ENCODE data around the gene TBC1D24. TPM values are rescaled to one million over a fixed set of nuclear protein-coding genes. Genes with fewer than 3 reads are reported as not detected.

TBC1D24 gene
- total RNA-seq, 1 donor from 2014 or later, result 16.6 TPM

- Mint-ChIP-seq H3K4me1 (peaks cover 4% of the 10 kb centered on the region), H3K4me3 (no peak overlapping the region), H3K27me3 (no peaks in the 10 kb centered on the region), H3K36me3 (ENCODE audit: low read depth) (peaks cover 32% of the 10 kb centered on the region), H3K9me3 (no peaks in the 10 kb centered on the region), H3K27ac (no peak overlapping the region)
- no peak for DNase-seq
- intact Hi-C loops (cut with micrococcal nuclease), result no loop called here
Observed at GRCh38 chr16:2457267-2457666, 17.7 kb upstream of the TBC1D24 start.

GRCh38 chr16:2457946-2458345 is 17.0 kb upstream of the TBC1D24 start:
- H3K36me3 Mint-ChIP-seq (ENCODE audit: low read depth), result peaks cover 27% of the 10 kb centered on the region
- intact Hi-C loops (cut with micrococcal nuclease), result no loop called here
- H3K27ac Mint-ChIP-seq, result no peak overlapping the region
- no peak overlapping the region for H3K4me3 Mint-ChIP-seq
- no peaks in the 10 kb centered on the region for H3K9me3 Mint-ChIP-seq
- DNase-seq, result no peak
- H3K4me1 Mint-ChIP-seq, result peaks cover 4% of the 10 kb centered on the region
- H3K27me3 Mint-ChIP-seq, result no peaks in the 10 kb centered on the region

GRCh38 chr16:2458887-2459646 is 15.9 kb upstream of the TBC1D24 start:
- Mint-ChIP-seq H3K4me3 (peak overlapping the region; percentile 89), H3K4me1 (peaks cover 4% of the 10 kb centered on the region), H3K27ac (peak overlapping the region; percentile 91), H3K36me3 (ENCODE audit: low read depth) (peaks cover 22% of the 10 kb centered on the region), H3K27me3 (no peaks in the 10 kb centered on the region), H3K9me3 (no peaks in the 10 kb centered on the region)
- intact Hi-C loops (cut with micrococcal nuclease), result no loop called here
- DNase-seq, result no peak

GRCh38 chr16:2459647-2460390 is 15.1 kb upstream of the TBC1D24 start, which contains the start of gene TEDC2:
Gene TEDC2, plus strand, starts transcription at chr16:2460109. Its CDS starts 36 bp downstream, at chr16:2460145.
- Mint-ChIP-seq H3K4me1 (peaks cover 4% of the 10 kb centered on the region), H3K9me3 (no peaks in the 10 kb centered on the region), H3K36me3 (ENCODE audit: low read depth) (peaks cover 22% of the 10 kb centered on the region), H3K27me3 (no peaks in the 10 kb centered on the region), H3K27ac (peak within 1 kb of the TSS; percentile 91), H3K4me3 (peak within 1 kb of the TSS; percentile 89)
- peak; percentile 99 for DNase-seq
- intact Hi-C loops (cut with micrococcal nuclease), result loop anchor here (1.0 kb wide), 1 partner anchor 15 kb away; the partner anchor contains the start of gene TBC1D24

DNA sequence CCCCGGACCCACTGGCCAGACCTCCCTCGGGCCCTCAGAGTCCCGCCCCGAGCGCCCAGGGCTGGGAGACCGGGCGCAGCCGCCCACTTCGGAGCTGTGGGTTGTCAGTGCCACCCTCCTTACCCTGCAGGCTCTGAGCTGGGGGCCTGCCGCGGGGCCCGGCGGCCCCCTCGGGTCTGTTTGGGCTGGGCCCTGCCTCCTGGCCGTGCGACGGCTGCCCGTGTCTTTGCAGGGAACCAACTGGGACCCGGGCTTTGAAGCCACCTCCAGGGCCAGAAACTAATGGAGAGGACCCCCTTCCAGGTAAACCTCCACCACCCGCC is 14.6 kb upstream of the TBC1D24 start:
- no peaks in the 10 kb centered on the region for H3K9me3 Mint-ChIP-seq
- no peak overlapping the region for H3K27ac Mint-ChIP-seq
- H3K36me3 Mint-ChIP-seq (ENCODE audit: low read depth), result peaks cover 20% of the 10 kb centered on the region
- no peaks in the 10 kb centered on the region for H3K27me3 Mint-ChIP-seq
- no peak for DNase-seq
- intact Hi-C loops (cut with micrococcal nuclease), result loop anchor here (1.0 kb wide), 1 partner anchor 15 kb away; the partner anchor contains the start of gene TBC1D24
- peaks cover 4% of the 10 kb centered on the region for H3K4me1 Mint-ChIP-seq
- peak overlapping the region; percentile 89 for H3K4me3 Mint-ChIP-seq

DNA sequence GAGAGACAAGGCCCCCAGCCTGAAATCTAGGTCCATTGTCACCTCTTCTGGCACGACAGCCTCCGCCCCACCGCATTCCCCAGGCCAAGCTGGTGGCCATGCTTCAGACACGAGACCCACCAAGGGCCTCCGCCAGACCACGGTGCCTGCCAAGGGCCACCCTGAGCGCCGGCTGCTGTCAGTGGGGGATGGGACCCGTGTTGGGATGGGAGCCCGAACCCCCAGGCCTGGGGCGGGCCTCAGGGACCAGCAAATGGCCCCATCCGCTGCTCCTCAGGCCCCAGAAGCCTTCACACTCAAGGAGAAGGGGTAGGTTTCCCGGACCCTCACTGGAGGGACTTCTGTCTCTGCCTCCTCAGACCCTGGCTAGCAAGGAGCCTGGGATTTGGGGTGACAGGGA is 14.0 kb upstream of the TBC1D24 start:
- intact Hi-C loops (cut with micrococcal nuclease), result loop anchor here (1.0 kb wide), 1 partner anchor 14 kb away; the partner anchor contains the start of gene TBC1D24
- H3K27ac Mint-ChIP-seq, result no peak overlapping the region

DNA sequence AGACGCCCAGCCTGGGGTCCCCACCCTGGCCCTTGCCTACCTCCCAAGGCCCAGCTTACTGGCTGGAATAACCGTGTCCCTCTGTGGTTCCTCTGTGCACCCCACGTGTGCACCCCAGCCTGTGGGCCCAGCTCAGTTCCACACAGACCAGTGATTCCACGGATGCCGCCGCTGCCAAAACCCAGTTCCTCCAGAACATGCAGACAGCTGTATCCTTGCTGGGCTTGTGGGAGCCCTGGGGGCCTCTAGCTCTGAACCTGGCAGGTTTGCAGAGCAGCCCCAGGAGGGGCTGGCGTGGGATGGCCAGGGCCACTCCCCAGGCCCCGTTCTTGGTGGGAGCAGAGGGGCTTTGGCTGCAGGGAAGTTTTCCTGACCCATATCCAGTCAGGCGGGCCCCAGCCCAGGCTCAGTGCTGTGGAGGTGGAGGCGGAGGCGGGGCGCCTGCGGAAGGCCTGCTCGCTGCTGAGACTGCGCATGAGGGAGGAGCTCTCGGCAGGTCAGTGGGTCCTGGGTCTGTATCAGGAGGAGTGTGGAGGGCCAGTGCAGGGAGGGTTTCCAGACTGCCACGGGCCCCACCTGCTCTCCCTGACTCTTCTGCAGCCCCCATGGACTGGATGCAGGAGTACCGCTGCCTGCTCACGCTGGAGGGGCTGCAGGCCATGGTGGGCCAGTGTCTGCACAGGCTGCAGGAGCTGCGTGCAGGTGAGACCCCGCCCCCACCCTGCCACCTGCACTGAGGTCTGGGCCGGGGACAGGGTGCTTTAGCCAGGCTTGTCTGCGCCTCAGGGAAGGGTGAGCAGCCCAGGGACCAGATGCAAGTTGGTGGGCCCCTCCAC is 12.7 kb upstream of the TBC1D24 start:
- no peak for DNase-seq
- Mint-ChIP-seq H3K9me3 (no peaks in the 10 kb centered on the region), H3K4me1 (peaks cover 6% of the 10 kb centered on the region), H3K27me3 (peaks cover 2% of the 10 kb centered on the region), H3K4me3 (no peak overlapping the region), H3K36me3 (ENCODE audit: low read depth) (peaks cover 8% of the 10 kb centered on the region), H3K27ac (no peak overlapping the region)
- intact Hi-C loops (cut with micrococcal nuclease), result no loop called here

More for the DNA sequence above, 14.0 kb upstream of the TBC1D24 start:
- H3K9me3 Mint-ChIP-seq, result no peaks in the 10 kb centered on the region
- H3K36me3 Mint-ChIP-seq (ENCODE audit: low read depth), result peaks cover 15% of the 10 kb centered on the region
- H3K4me3 Mint-ChIP-seq, result peak overlapping the region; percentile 89
- H3K27me3 Mint-ChIP-seq, result no peaks in the 10 kb centered on the region
- peaks cover 4% of the 10 kb centered on the region for H3K4me1 Mint-ChIP-seq
- DNase-seq, result no peak

DNA sequence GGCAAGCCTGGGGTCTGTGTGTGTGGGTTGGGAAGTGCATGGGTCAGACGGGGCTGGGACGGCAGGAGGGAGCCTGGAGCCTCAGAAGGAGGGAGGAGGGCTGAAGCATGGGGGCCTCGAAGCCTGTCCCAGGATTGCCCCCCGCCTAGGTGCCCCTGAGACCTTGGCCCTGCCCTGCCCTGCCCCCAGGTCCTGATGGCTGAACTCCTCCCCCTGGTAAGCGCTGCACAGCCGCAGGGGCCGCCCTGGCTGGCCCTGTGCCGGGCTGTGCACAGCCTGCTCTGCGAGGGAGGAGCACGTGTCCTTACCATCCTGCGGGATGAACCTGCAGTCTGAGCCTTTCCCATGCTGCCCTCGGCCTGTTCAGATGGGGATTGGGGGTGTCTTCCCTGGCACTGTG is 10.6 kb upstream of the TBC1D24 start:
- H3K9me3 Mint-ChIP-seq, result no peaks in the 10 kb centered on the region
- no peak for DNase-seq
- no peak overlapping the region for H3K4me3 Mint-ChIP-seq
- H3K36me3 Mint-ChIP-seq (ENCODE audit: low read depth), result peaks cover 4% of the 10 kb centered on the region
- intact Hi-C loops (cut with micrococcal nuclease), result no loop called here
- peaks cover 9% of the 10 kb centered on the region for H3K27me3 Mint-ChIP-seq
- H3K27ac Mint-ChIP-seq, result no peak overlapping the region
- H3K4me1 Mint-ChIP-seq, result peaks cover 6% of the 10 kb centered on the region

GRCh38 chr16:2465653-2466415 is 9.1 kb upstream of the TBC1D24 start:
- H3K36me3 Mint-ChIP-seq (ENCODE audit: low read depth), result no peaks in the 10 kb centered on the region
- no peaks in the 10 kb centered on the region for H3K9me3 Mint-ChIP-seq
- intact Hi-C loops (cut with micrococcal nuclease), result no loop called here
- peaks cover 2% of the 10 kb centered on the region for H3K4me1 Mint-ChIP-seq
- no peak for DNase-seq
- H3K4me3 Mint-ChIP-seq, result no peak overlapping the region
- no peak overlapping the region for H3K27ac Mint-ChIP-seq
- peaks cover 21% of the 10 kb centered on the region for H3K27me3 Mint-ChIP-seq

- Mint-ChIP-seq H3K27ac (no peak overlapping the region), H3K4me3 (no peak overlapping the region), H3K36me3 (ENCODE audit: low read depth) (no peaks in the 10 kb centered on the region), H3K9me3 (no peaks in the 10 kb centered on the region), H3K27me3 (peaks cover 21% of the 10 kb centered on the region), H3K4me1 (peaks cover 2% of the 10 kb centered on the region)
- no peak for DNase-seq
- intact Hi-C loops (cut with micrococcal nuclease), result no loop called here
Observed at GRCh38 chr16:2466667-2467527, 8.0 kb upstream of the TBC1D24 start.

DNA sequence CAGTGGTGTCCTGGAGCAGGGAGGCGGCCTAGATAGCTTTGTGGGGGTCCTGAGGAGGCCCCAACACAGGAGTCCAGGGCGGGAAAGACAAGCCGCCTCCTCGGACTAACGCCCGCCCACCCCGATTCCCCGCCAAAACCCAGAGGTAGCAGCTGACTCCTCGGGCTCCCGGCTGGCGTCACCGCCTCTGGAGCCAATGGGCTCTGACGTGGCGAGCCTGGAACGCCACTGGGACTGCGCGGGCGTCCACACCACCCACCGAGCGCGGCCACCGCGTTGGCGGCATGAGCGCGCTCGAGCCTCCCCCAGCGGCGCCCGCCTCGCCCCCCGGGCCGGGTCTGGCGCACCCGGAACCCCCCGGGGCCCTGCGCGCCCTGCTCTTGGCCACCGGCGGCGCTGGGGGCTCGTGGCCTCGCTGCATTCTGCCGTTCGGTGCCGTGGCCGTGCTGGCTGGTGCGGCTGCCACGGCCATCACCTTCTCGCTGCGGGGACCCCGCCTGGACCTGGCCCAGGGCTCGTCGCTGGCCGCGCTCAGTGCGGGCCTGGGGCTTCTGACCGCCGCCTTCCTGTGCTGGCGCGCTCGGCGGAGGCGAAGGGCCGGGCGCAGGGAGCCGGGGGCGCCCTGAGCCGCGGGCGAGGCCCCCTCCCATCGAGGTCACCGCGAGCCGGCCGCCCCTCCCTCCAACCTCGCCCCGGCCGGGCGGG is 7.2 kb upstream of the TBC1D24 start:
- peaks cover 21% of the 10 kb centered on the region for H3K27me3 Mint-ChIP-seq
- H3K36me3 Mint-ChIP-seq (ENCODE audit: low read depth), result no peaks in the 10 kb centered on the region
- no peak overlapping the region for H3K27ac Mint-ChIP-seq
- peaks cover 2% of the 10 kb centered on the region for H3K4me1 Mint-ChIP-seq
- no peak overlapping the region for H3K4me3 Mint-ChIP-seq
- no peaks in the 10 kb centered on the region for H3K9me3 Mint-ChIP-seq
- intact Hi-C loops (cut with micrococcal nuclease), result no loop called here
- DNase-seq, result no peak

DNA sequence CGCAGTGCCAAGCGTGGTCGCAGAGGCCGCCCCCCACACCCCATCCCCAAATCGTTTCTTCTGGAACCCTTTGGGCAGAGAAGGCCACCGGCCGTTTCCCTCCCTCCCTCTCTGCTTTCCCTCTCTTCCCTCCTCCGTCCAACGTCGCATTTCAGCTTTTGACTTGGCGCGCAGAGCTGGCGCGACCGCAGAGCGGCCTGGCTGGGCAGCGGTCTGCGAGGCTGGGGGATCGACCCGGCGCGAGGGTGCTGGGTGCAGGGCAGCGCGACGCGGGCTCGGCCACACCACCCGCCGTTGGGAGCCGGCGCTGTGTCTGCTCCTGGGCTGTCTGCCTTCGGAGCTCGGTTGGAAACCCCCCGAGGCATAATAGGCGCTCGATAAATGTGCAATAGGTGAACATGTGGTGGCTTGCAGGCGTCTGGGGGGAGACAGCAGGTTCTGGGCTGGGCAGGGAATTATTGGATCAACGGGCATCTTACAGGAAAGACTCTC is 6.6 kb upstream of the TBC1D24 start:
- peak overlapping the region; percentile 64 for H3K4me3 Mint-ChIP-seq
- no peak overlapping the region for H3K27ac Mint-ChIP-seq
- no peaks in the 10 kb centered on the region for H3K36me3 Mint-ChIP-seq (ENCODE audit: low read depth)
- DNase-seq, result no peak
- peaks cover 26% of the 10 kb centered on the region for H3K27me3 Mint-ChIP-seq
- intact Hi-C loops (cut with micrococcal nuclease), result no loop called here
- peaks cover 5% of the 10 kb centered on the region for H3K4me1 Mint-ChIP-seq
- no peaks in the 10 kb centered on the region for H3K9me3 Mint-ChIP-seq

Measured in activated CD4-positive, alpha-beta T cell treated with anti-CD3 and anti-CD28 coated beads, Interleukin-2, amount 10 ng/mL, durations not matched to agents 24 days and 14 days (primary cell).